OCI-LY7 (cell line): Measurements from ENCODE around the gene LDB3. TPM values are rescaled to one million over a fixed set of nuclear protein-coding genes. Genes with fewer than 3 reads are reported as not detected.

ENCODE experiments used
- BruUV-seq: library from RNA; stranded (reverse); fragments of 400-500 nt; replicated peaks from 2 replicates; lab custom pipeline; 2021; lab: Mats Ljungman, UMichigan
- CTCF ChIA-PET: fragments of 300-600 bp; sonication (Branson Sonifier 250); formaldehyde crosslinking; loops from one replicate; lab custom pipeline; 2022; ENCODE audit warnings: antibody characterized with exemption; ENCODE audit not compliant: unreplicated experiment; lab: Charles Lee
- POLR2A ChIA-PET: fragments of 300-600 bp; sonication (Branson Sonifier 250); formaldehyde crosslinking; loops from one replicate; lab custom pipeline; 2022; ENCODE audit warnings: antibody characterized with exemption; lab: Charles Lee
- DNase-seq: peaks from one replicate; pipeline ENCODE4 v3.0.0-alpha.2; 2015; ENCODE audit warnings: low spot score
- H2AFZ ChIP-seq: fragments of 200-600 bp; sonication (generic), shearing (Covaris generic); 2 replicates; pipeline ENCODE4 v1.6.1; 2014; ENCODE audit warnings: mild to moderate bottlenecking, antibody characterized with exemption, low read length, moderate library complexity
- H3K27ac ChIP-seq: fragments of 200-600 bp; sonication (generic); 2 replicates; pipeline ENCODE4 v1.5.1; 2014; ENCODE audit warnings: mixed run types, low read depth, mild to moderate bottlenecking, moderate library complexity, low read length, inconsistent platforms; ENCODE audit not compliant: poor library complexity, severe bottlenecking
- H3K36me3 ChIP-seq: fragments of 200-600 bp; sonication (generic); 2 replicates; pipeline ENCODE4 v1.6.1; 2014; ENCODE audit warnings: mild to moderate bottlenecking, antibody characterized with exemption, low read length, moderate library complexity, mixed read lengths; ENCODE audit not compliant: insufficient read depth
- H3K4me1 ChIP-seq: fragments of 200-600 bp; sonication (generic); 2 replicates; pipeline ENCODE4 v1.5.1; 2014; ENCODE audit warnings: mild to moderate bottlenecking, low read length; ENCODE audit not compliant: insufficient read depth, poor library complexity, severe bottlenecking
- H3K4me2 ChIP-seq: fragments of 200-600 bp; sonication (generic); 2 replicates; pipeline ENCODE4 v1.6.1; 2014; ENCODE audit warnings: mild to moderate bottlenecking, low read length
- H3K4me3 ChIP-seq: fragments of 200-600 bp; sonication (generic); 2 replicates; pipeline ENCODE4 v1.5.1; 2014; ENCODE audit warnings: mild to moderate bottlenecking, low read depth, low read length; ENCODE audit not compliant: poor library complexity, severe bottlenecking
- H3K79me2 ChIP-seq: fragments of 200-600 bp; sonication (generic); 2 replicates; pipeline ENCODE4 v1.6.1; 2016; ENCODE audit warnings: low read depth, mild to moderate bottlenecking, low read length, moderate library complexity, mixed read lengths; ENCODE audit not compliant: insufficient read depth
- H3K9me2 ChIP-seq: fragments of 200-600 bp; sonication (generic); 2 replicates; pipeline ENCODE4 v1.6.1; 2016; ENCODE audit warnings: mild to moderate bottlenecking, low read length, mixed read lengths; ENCODE audit not compliant: insufficient read depth
- H3K9me3 ChIP-seq: fragments of 200-600 bp; sonication (generic); 2 replicates; pipeline ENCODE4 v1.6.1; 2014; ENCODE audit warnings: mild to moderate bottlenecking, mixed run types, low read length, mixed read lengths
- H4K20me1 ChIP-seq: fragments of 200-600 bp; sonication (generic); 2 replicates; pipeline ENCODE4 v1.6.1; 2014; ENCODE audit warnings: mild to moderate bottlenecking, antibody characterized with exemption, low read length, moderate library complexity, mixed read lengths; ENCODE audit not compliant: insufficient read depth
- EZH2phosphoT487 ChIP-seq: fragments of 200-600 bp; sonication (generic); IDR thresholded peaks from 2 replicates; pipeline ENCODE4 v1.6.1; 2018; ENCODE audit warnings: low read depth, borderline replicate concordance, mild to moderate bottlenecking, mixed run types, antibody characterized with exemption, low read length, moderate library complexity, mixed read lengths
- intact Hi-C: fragments of 100-400 bp; cut with micrococcal nuclease; formaldehyde crosslinking; loops from one replicate; pipeline ENCODE4 v1.10.0; 2022; ENCODE audit not compliant: unreplicated experiment
- total RNA-seq, 2 experiments: library from RNA; depleted of rRNA in 1 of 2; stranded (reverse); fragments of >200 nt in 1 of 2; shearing (Covaris generic) in 1 of 2; gene quantifications; 2 replicates each; pipeline ENCODE4 v1.2.3, GENCODE V29; 2014 to 2022
- TF ChIP-seq, protein P1 (sequence below): fragments of 200-600 bp; sonication (generic); conservative IDR thresholded peaks from 2 replicates; pipeline ENCODE4 v1.5.1; 2014; ENCODE audit warnings: mild to moderate bottlenecking, antibody characterized with exemption, low read length, moderate library complexity, mixed read lengths

LDB3 gene
- total RNA-seq, 2 experiments from 2014 or later = 0.08 TPM; not detected in 1

DNA sequence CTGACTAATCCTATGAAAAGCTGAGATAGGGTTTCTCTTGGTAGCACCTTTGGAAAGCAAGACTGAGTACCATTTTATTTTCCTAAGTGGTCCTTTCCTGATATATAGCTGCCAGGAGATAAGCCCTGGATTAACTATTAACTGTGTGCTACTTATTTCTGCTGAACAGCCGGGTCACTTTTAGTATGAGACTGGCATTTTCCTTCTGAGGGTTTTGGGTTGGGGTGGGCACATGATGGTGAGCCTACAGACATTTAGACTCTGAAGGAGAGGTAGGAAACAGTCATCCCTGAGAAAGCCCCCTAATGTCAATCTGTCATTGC, 58.3 kb downstream of the LDB3 start:
- CTCF ChIA-PET = no interaction called here
- Histone ChIP-seq H4K20me1 (no peaks in the 10 kb centered on the region), H3K9me3 (no peaks in the 10 kb centered on the region), H3K4me2 (no peak overlapping the region), H3K9me2 (no peaks in the 10 kb centered on the region), H3K4me1 (peaks cover 4% of the 10 kb centered on the region), H3K4me3 (no peak overlapping the region), H2AFZ (no peak overlapping the region), H3K79me2 (no peaks in the 10 kb centered on the region), H3K27ac (no peak overlapping the region), H3K36me3 (no peaks in the 10 kb centered on the region)
- intact Hi-C loops = no loop called here
- DNase-seq = no peak
- POLR2A ChIA-PET = no interaction called here
- BruUV-seq = no TSS peak
- no peak for TF ChIP-seq EZH2phosphoT487
- TF ChIP-seq, protein P1, sequence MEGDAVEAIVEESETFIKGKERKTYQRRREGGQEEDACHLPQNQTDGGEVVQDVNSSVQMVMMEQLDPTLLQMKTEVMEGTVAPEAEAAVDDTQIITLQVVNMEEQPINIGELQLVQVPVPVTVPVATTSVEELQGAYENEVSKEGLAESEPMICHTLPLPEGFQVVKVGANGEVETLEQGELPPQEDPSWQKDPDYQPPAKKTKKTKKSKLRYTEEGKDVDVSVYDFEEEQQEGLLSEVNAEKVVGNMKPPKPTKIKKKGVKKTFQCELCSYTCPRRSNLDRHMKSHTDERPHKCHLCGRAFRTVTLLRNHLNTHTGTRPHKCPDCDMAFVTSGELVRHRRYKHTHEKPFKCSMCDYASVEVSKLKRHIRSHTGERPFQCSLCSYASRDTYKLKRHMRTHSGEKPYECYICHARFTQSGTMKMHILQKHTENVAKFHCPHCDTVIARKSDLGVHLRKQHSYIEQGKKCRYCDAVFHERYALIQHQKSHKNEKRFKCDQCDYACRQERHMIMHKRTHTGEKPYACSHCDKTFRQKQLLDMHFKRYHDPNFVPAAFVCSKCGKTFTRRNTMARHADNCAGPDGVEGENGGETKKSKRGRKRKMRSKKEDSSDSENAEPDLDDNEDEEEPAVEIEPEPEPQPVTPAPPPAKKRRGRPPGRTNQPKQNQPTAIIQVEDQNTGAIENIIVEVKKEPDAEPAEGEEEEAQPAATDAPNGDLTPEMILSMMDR = no peak

DNA sequence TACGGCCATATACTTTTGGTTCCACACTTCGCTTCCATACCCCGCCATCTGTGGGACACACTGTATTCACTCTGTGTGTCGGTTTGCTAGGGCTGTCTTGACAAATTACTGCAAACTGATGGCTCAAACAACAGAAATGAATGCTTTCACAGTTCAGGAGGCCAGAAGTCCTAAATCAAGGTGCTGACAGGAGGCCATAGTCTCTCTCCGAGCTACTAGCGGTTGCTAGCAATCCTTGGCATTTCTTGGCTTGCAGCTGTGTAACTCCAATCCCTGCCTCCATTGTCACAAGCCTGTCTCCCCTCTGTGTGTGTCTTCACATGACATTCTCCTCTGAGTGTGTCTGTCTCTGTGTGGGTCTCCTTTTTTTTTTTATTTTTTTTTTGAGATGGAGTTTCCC, 59.2 kb downstream of the LDB3 start:
- no peak overlapping the region for H3K4me2 ChIP-seq
- H3K4me1 ChIP-seq = peaks cover 4% of the 10 kb centered on the region
- H3K9me2 ChIP-seq = no peaks in the 10 kb centered on the region
- POLR2A ChIA-PET = interaction anchor here (0.7 kb wide), 1 partner anchor 157 kb away, joined by 3 read pairs; no protein-coding TSS in a partner anchor
- H3K36me3 ChIP-seq = no peaks in the 10 kb centered on the region
- H2AFZ ChIP-seq = no peak overlapping the region
- CTCF ChIA-PET = no interaction called here
- no peak for TF ChIP-seq EZH2phosphoT487
- TF ChIP-seq, protein P1 = no peak
- no peak overlapping the region for H3K4me3 ChIP-seq
- BruUV-seq = no TSS peak
- no peaks in the 10 kb centered on the region for H3K9me3 ChIP-seq
- intact Hi-C loops = no loop called here
- DNase-seq = no peak
- H4K20me1 ChIP-seq = no peaks in the 10 kb centered on the region
- H3K79me2 ChIP-seq = no peaks in the 10 kb centered on the region
- no peak overlapping the region for H3K27ac ChIP-seq

DNA sequence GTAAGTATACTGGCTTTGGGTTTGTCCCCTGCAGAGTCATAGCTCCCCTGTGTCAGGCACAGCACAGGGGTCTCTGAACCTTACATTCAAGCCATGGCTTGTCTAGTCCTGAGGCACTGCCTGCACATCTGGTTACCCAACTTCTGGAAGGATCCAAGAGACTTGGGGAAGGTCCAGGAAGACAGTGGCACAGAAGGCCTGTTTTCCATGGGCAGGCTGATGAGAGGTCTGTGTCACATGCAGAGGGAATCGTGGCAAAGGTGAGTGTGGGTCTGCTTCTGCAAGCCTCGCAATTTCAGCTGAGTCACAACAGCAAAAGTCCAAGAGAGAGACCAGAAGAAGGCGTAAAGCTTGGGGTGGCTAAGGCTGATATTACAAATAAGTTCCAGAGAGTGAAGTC, 59.7 kb downstream of the LDB3 start:
- Histone ChIP-seq H3K4me3 (no peak overlapping the region), H4K20me1 (no peaks in the 10 kb centered on the region), H3K4me1 (peaks cover 2% of the 10 kb centered on the region), H3K36me3 (no peaks in the 10 kb centered on the region), H2AFZ (no peak overlapping the region), H3K79me2 (no peaks in the 10 kb centered on the region), H3K9me3 (no peaks in the 10 kb centered on the region), H3K27ac (no peak overlapping the region), H3K9me2 (no peaks in the 10 kb centered on the region), H3K4me2 (no peak overlapping the region)
- ChIA-PET CTCF (no interaction called here), POLR2A (interaction anchor here (0.7 kb wide), 1 partner anchor 157 kb away, joined by 3 read pairs; no protein-coding TSS in a partner anchor)
- no peak for DNase-seq
- intact Hi-C loops = no loop called here
- no peak for TF ChIP-seq EZH2phosphoT487
- TF ChIP-seq, protein P1 = no peak
- no TSS peak for BruUV-seq
